Stimulated activated CD8-positive, alpha-beta memory T cell treated with anti-CD3 and anti-CD28 coated beads, Interleukin-4, amount 100 ng/mL, for 48 hours (primary cell): ENCODE measurements around the gene CGGBP1.

Source experiments
- DNase-seq: peaks from one replicate; pipeline ENCODE4 v3.0.0-alpha.2; 2020

CGGBP1 gene

GRCh38 chr3:88058581-88059379 lies at the start of gene CGGBP1, which contains the start of gene ZNF654:
Gene CGGBP1 (minus strand): TSS chr3:88059005. CDS start chr3:88055976, 3,029 bp downstream.
Gene ZNF654 (plus strand): TSS chr3:88059255. CDS start chr3:88059320, 65 bp downstream.
- DNase-seq = peak; percentile 99

- no peak for DNase-seq
Observed at GRCh38 chr3:88105325-88105724, 46.5 kb upstream of the CGGBP1 start.

GRCh38 chr3:88101142-88101541 lies 42.3 kb upstream of the CGGBP1 start:
- no peak for DNase-seq

GRCh38 chr3:88093266-88093665 lies 34.5 kb upstream of the CGGBP1 start:
- DNase-seq = no peak

- DNase-seq = no peak
Observed at GRCh38 chr3:88092270-88092669, 33.5 kb upstream of the CGGBP1 start.

GRCh38 chr3:88090681-88091080 lies 31.9 kb upstream of the CGGBP1 start:
- no peak for DNase-seq

GRCh38 chr3:88084097-88084501 lies 25.3 kb upstream of the CGGBP1 start:
- DNase-seq = no peak

GRCh38 chr3:88082854-88083253 lies 24.0 kb upstream of the CGGBP1 start:
- no peak for DNase-seq

GRCh38 chr3:88078932-88079331 lies 20.1 kb upstream of the CGGBP1 start:
- DNase-seq = no peak

- DNase-seq = no peak
Observed at GRCh38 chr3:88076712-88077111, 17.9 kb upstream of the CGGBP1 start.

GRCh38 chr3:88075497-88075896 lies 16.7 kb upstream of the CGGBP1 start:
- DNase-seq = no peak

GRCh38 chr3:88075072-88075471 lies 16.3 kb upstream of the CGGBP1 start:
- DNase-seq = no peak

- DNase-seq = no peak
Observed at GRCh38 chr3:88061746-88062145, 2.9 kb upstream of the CGGBP1 start.

- no peak for DNase-seq
Observed at GRCh38 chr3:88059380-88060170, 770 bp upstream of the CGGBP1 start.

GRCh38 chr3:88058306-88058580 lies 562 bp downstream of the CGGBP1 start:
- DNase-seq = no peak

GRCh38 chr3:88057630-88058305 lies 1.0 kb downstream of the CGGBP1 start:
- DNase-seq = no peak

- no peak for DNase-seq
Observed at GRCh38 chr3:88046766-88047165, 12.0 kb downstream of the CGGBP1 start.

- DNase-seq = no peak
Observed at GRCh38 chr3:88044411-88044810, 14.4 kb downstream of the CGGBP1 start.

GRCh38 chr3:88041005-88041404 lies 17.8 kb downstream of the CGGBP1 start:
- no peak for DNase-seq

GRCh38 chr3:88040529-88040928 lies 18.3 kb downstream of the CGGBP1 start:
- no peak for DNase-seq

GRCh38 chr3:88038566-88038965 lies 20.2 kb downstream of the CGGBP1 start:
- DNase-seq = no peak

- no peak for DNase-seq
Observed at GRCh38 chr3:88036221-88036620, 22.6 kb downstream of the CGGBP1 start.

GRCh38 chr3:88034491-88035275 lies 24.1 kb downstream of the CGGBP1 start:
- no peak for DNase-seq
